Fibroblast of lung (primary cell): Measurements from ENCODE around the gene OR8D4. TPM values are rescaled to one million over a fixed set of nuclear protein-coding genes. Genes with fewer than 3 reads are reported as not detected.

ENCODE experiments used
- DNase-seq, 2 donors: peaks; one replicate each; pipeline versions ENCODE4 v3.0.0 to v3.0.0-alpha.2; 2010; ENCODE audit warnings: low read depth in 2 of 2
- H2AFZ ChIP-seq: 2 replicates; pipeline ENCODE4 v1.5.1; 2012; ENCODE audit warnings: low read length, control low read depth, inconsistent platforms
- H3K27ac ChIP-seq: 2 replicates; pipeline ENCODE4 v1.5.1; 2011; ENCODE audit warnings: low read length, control low read depth; ENCODE audit not compliant: insufficient read depth
- H3K27me3 ChIP-seq: 2 replicates; pipeline ENCODE4 v1.5.1; 2011; ENCODE audit warnings: mild to moderate bottlenecking, low read length; ENCODE audit not compliant: control insufficient read depth, insufficient read depth
- H3K36me3 ChIP-seq: 2 replicates; pipeline ENCODE4 v1.5.1; 2011; ENCODE audit warnings: low read length; ENCODE audit not compliant: control insufficient read depth, insufficient read depth
- H3K4me1 ChIP-seq: 2 replicates; pipeline ENCODE4 v1.5.1; 2011; ENCODE audit warnings: low read length; ENCODE audit not compliant: control insufficient read depth, insufficient read depth; ENCODE audit errors: extremely low read depth
- H3K4me2 ChIP-seq: 2 replicates; pipeline ENCODE4 v1.5.1; 2011; ENCODE audit warnings: low read length, control low read depth; ENCODE audit not compliant: insufficient read depth; ENCODE audit errors: extremely low read depth
- H3K4me3 ChIP-seq, 4 experiments: fragments of 200-600 bp in 1 of 4; sonication (generic) in 1 of 4; replicated peaks in 1 of 4; 2 replicates each; pipeline ENCODE4 v1.5.1; 2011 to 2016; ENCODE audit warnings: low read length in 4 of 4, low read depth in 3 of 4, mild to moderate bottlenecking in 3 of 4, control low read depth in 2 of 4, inconsistent platforms in 1 of 4, mixed read lengths in 1 of 4; ENCODE audit not compliant: insufficient read depth in 1 of 4; ENCODE audit errors: control extremely low read depth in 1 of 4
- H3K79me2 ChIP-seq: 2 replicates; pipeline ENCODE4 v1.5.1; 2012; ENCODE audit warnings: mild to moderate bottlenecking, low read length, inconsistent platforms; ENCODE audit not compliant: control insufficient read depth, insufficient read depth
- H3K9ac ChIP-seq: 2 replicates; pipeline ENCODE4 v1.5.1; 2011; ENCODE audit warnings: mild to moderate bottlenecking, low read length, control low read depth; ENCODE audit not compliant: insufficient read depth
- H3K9me3 ChIP-seq: 2 replicates; pipeline ENCODE4 v1.5.1; 2012; ENCODE audit warnings: low read depth, low read length; ENCODE audit not compliant: control insufficient read depth, insufficient read depth
- H4K20me1 ChIP-seq: 2 replicates; pipeline ENCODE4 v1.5.1; 2011; ENCODE audit warnings: low read length; ENCODE audit not compliant: control insufficient read depth, insufficient read depth; ENCODE audit errors: extremely low read depth
- CTCF ChIP-seq, 2 donors: IDR thresholded peaks in 1 of 2; conservative IDR thresholded peaks in 1 of 2; 1 replicate in 1 of 2; 2 replicates in 1 of 2; pipeline ENCODE4 v1.5.1; 2011 to 2012; ENCODE audit warnings: low read length in 2 of 2, control low read depth in 1 of 2, inconsistent platforms in 1 of 2, low read depth in 1 of 2, mild to moderate bottlenecking in 1 of 2
- EZH2 ChIP-seq: IDR thresholded peaks from 2 replicates; pipeline ENCODE4 v1.5.1; 2012; ENCODE audit warnings: low read length, control low read depth, mild to moderate bottlenecking; ENCODE audit errors: missing control alignments
- polyA plus RNA-seq, 2 donors: library from polyadenylated mRNA; depleted of rRNA in 1 of 2; stranded (reverse) in 1 of 2; unstranded in 1 of 2; fragments of >200 nt; gene quantifications; 2 replicates each; pipeline ENCODE4 v1.2.1, GENCODE V29; 2011 to 2012; ENCODE audit warnings: missing spikeins in 1 of 2
- total RNA-seq: library from RNA; depleted of rRNA; stranded (reverse); fragments of >200 nt; gene quantifications from 2 replicates; pipeline ENCODE4 v1.2.1, GENCODE V29; 2014

The OR8D4 gene
- total and polyA plus RNA-seq, 2 donors (not counting 1 experiment from before 2014, with no cell fraction given) = not detected

DNA sequence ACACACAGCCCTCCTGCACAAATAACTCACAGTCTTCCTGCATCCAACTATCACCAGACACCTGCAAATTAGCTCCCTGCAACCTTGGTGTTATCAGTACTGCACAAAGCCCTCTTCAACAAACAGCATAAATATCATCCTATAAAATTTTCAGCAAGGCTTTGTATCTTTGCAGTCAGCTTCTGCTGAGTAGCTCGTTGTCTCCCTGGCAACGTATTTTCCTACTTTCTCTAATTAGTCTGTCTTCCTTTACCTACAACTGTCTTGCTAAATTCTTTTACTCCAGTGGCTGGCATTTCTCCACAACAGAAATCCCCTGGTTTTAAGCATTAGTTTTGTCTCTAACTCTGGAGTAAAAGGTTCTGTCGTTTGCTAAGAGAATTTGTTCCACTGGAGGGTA lies 3.9 kb downstream of the OR8D4 start:
- no peaks in the 10 kb centered on the region for H3K9me3 ChIP-seq
- TF ChIP-seq EZH2 (no peak), CTCF (conservative IDR thresholded peaks at IDR 0.05 in 1 of 2, IDR thresholded peaks at IDR 0.05 in 1 of 2; ENCODE audit: low read depth in 1 of 2, low read length in 2 of 2) (no peak)
- no peak overlapping the region for H3K27ac ChIP-seq
- H3K27me3 ChIP-seq = no peaks in the 10 kb centered on the region
- no peaks in the 10 kb centered on the region for H4K20me1 ChIP-seq
- no peak overlapping the region for H3K4me3 ChIP-seq
- H3K36me3 ChIP-seq = no peaks in the 10 kb centered on the region
- H2AFZ ChIP-seq = no peak overlapping the region
- H3K4me1 ChIP-seq = no peaks in the 10 kb centered on the region
- H3K9ac ChIP-seq = no peak overlapping the region
- H3K4me2 ChIP-seq = no peak overlapping the region
- DNase-seq = no peak
- no peaks in the 10 kb centered on the region for H3K79me2 ChIP-seq

- Histone ChIP-seq H3K79me2 (no peaks in the 10 kb centered on the region), H3K4me1 (no peaks in the 10 kb centered on the region), H3K4me3 (no peak overlapping the region), H3K4me2 (no peak overlapping the region), H4K20me1 (no peaks in the 10 kb centered on the region), H3K36me3 (no peaks in the 10 kb centered on the region), H2AFZ (no peak overlapping the region), H3K27ac (no peak overlapping the region), H3K27me3 (no peaks in the 10 kb centered on the region), H3K9ac (no peak overlapping the region), H3K9me3 (no peaks in the 10 kb centered on the region)
- DNase-seq = no peak
- no peak for TF ChIP-seq EZH2
- no peak for TF ChIP-seq CTCF (conservative IDR thresholded peaks at IDR 0.05 in 1 of 2, IDR thresholded peaks at IDR 0.05 in 1 of 2; ENCODE audit: low read depth in 1 of 2, low read length in 2 of 2)
These were observed 19.0 kb downstream of the OR8D4 start for GRCh38 chr11:123920943-123921342.

DNA sequence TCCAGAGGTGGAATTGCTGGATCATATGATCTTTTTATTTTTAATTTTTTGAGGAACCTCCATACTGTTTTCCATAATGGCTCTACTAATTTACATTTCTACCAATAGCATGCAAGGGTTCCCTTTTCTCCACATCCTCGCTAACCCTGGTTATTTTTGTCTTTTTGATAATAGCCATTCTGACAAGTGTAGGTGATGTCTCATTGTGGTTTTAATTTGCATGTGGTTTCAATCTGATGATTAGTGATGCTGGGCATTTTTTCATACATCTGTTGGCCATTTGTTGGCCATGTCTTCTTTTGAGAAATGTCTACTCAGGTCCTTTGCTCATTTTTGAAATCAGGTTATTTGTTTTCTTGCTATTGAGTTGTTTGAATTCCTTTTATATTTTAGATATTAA lies 22.1 kb downstream of the OR8D4 start:
- Histone ChIP-seq H3K9ac (no peak overlapping the region), H3K79me2 (no peaks in the 10 kb centered on the region), H3K36me3 (no peaks in the 10 kb centered on the region), H4K20me1 (no peaks in the 10 kb centered on the region), H3K27ac (no peak overlapping the region), H3K9me3 (no peaks in the 10 kb centered on the region), H3K27me3 (no peaks in the 10 kb centered on the region), H2AFZ (no peak overlapping the region), H3K4me2 (no peak overlapping the region), H3K4me1 (no peaks in the 10 kb centered on the region), H3K4me3 (no peak overlapping the region)
- TF ChIP-seq CTCF (conservative IDR thresholded peaks at IDR 0.05 in 1 of 2, IDR thresholded peaks at IDR 0.05 in 1 of 2; ENCODE audit: low read depth in 1 of 2, low read length in 2 of 2) (no peak), EZH2 (no peak)
- DNase-seq = no peak
